ENCODE data around the gene CNIH3.

The CNIH3 gene

GRCh38 chr1:224782281-224783000, 166.3 kb downstream of the CNIH3 start:
- DNase-seq = no peak

GRCh38 chr1:224783006-224783651, 167.0 kb downstream of the CNIH3 start:
- DNase-seq = peak in 1 of 2 experiments; percentile 26

- no peak for DNase-seq
These were observed 168.3 kb downstream of the CNIH3 start for GRCh38 chr1:224784265-224785039.

GRCh38 chr1:224785040-224785328, 168.9 kb downstream of the CNIH3 start:
- no peak for DNase-seq

- DNase-seq = no peak
These were observed 169.5 kb downstream of the CNIH3 start for GRCh38 chr1:224785622-224786021.

GRCh38 chr1:224786533-224787250, 170.6 kb downstream of the CNIH3 start:
- DNase-seq = no peak

- DNase-seq = no peak
These were observed 173.2 kb downstream of the CNIH3 start for GRCh38 chr1:224789311-224789710.
